Heart right ventricle (tissue), 16 donors: ENCODE measurements around the gene ENDOV. TPM values are rescaled to one million over a fixed set of nuclear protein-coding genes. Genes with fewer than 3 reads are reported as not detected.

ENCODE experiments used
- ATAC-seq, 8 donors: fragments of 200-7000 bp; cut with Tn5 transposase; one replicate each; pipeline ENCODE4 v1.9.1; 2020; ENCODE audit warnings: mild to moderate bottlenecking in 8 of 8, moderate library complexity in 8 of 8, moderate number of reproducible peaks in 1 of 8
- DNase-seq, 2 donors: peaks; one replicate each; pipeline ENCODE4 v3.0.0-alpha.2; 2020
- H3K27ac ChIP-seq, 10 donors: fragments of 200-600 bp; sonication (generic) in 2 of 10; one replicate each; pipeline versions ENCODE4 v1.5.0 to v1.8.0; 2020 to 2022; ENCODE audit warnings: mild to moderate bottlenecking in 3 of 10
- H3K27me3 ChIP-seq, 7 donors: fragments of 200-600 bp; one replicate each; pipeline ENCODE4 v1.8.0; 2021 to 2022; ENCODE audit warnings: mild to moderate bottlenecking in 2 of 7
- H3K36me3 ChIP-seq, 9 donors: fragments of 200-600 bp; sonication (generic) in 1 of 9; one replicate each; pipeline versions ENCODE4 v1.5.0 to v1.8.0; 2020 to 2022; ENCODE audit warnings: mild to moderate bottlenecking in 2 of 9
- H3K4me1 ChIP-seq, 9 donors: fragments of 200-600 bp; sonication (generic) in 1 of 9; one replicate each; pipeline versions ENCODE4 v1.5.0 to v1.8.0; 2020 to 2022; ENCODE audit warnings: mild to moderate bottlenecking in 4 of 9
- H3K4me3 ChIP-seq, 10 donors: fragments of 200-600 bp; sonication (generic) in 2 of 10; one replicate each; pipeline versions ENCODE4 v1.5.0 to v1.8.0; 2020 to 2022; ENCODE audit warnings: mild to moderate bottlenecking in 7 of 10, moderate library complexity in 2 of 10
- H3K9me3 ChIP-seq, 11 donors: fragments of 200-600 bp in 10 of 11; sonication (generic) in 2 of 11; one replicate each; pipeline versions ENCODE4 v1.5.0 to v1.8.0; 2013 to 2022; ENCODE audit warnings: mild to moderate bottlenecking in 2 of 11, control low read depth in 1 of 11, moderate library complexity in 1 of 11
- WGBS, 2 donors: extraction: QIAGEN DNeasy Blood & Tissue Kit; methylation state at CpG; one replicate each; pipeline ENCODE4 v1.1.7; 2013; ENCODE audit warnings: inconsistent platforms in 1 of 2; 5-methylcytosine and 5-hydroxymethylcytosine counted together
- intact Hi-C, 10 donors: fragments of 100-400 bp; cut with DNase I; formaldehyde crosslinking; loops; one replicate each; pipeline versions ENCODE4 v1.11.1 to v1.14.2; 2022
- polyA plus RNA-seq, 2 donors: library from polyadenylated mRNA; stranded (reverse); fragments of 200-250 nt; gene quantifications; one replicate each; pipeline ENCODE4 v1.2.3, GENCODE V29; 2013
- total RNA-seq, 10 donors: library from RNA; stranded (reverse); fragmentation: NEBNext Ultra II Directional in 3 of 10; extraction: Animal tissue kit (Norgen Biotek cat#: 25700) in 3 of 10; gene quantifications; one replicate each; pipeline versions ENCODE4 v1.2.1 to v1.2.4, GENCODE V29; 2021 to 2023
- TF ChIP-seq, protein P1 (sequence below), 9 donors: fragments of 200-600 bp; sonication (generic) in 2 of 9; IDR thresholded peaks; one replicate each; pipeline versions ENCODE4 v1.5.0 to v1.8.0; 2021 to 2022; ENCODE audit warnings: antibody characterized with exemption in 9 of 9, mild to moderate bottlenecking in 5 of 9, moderate library complexity in 1 of 9
- donor health status: Arrhythmogenic right ventricular cardiomyopathy.
- donor health status: ischemic (EF 13 %, LVEDD 7.1; RV severe dilation, severe dysfunction).
- donor health status: healthy with polysubstance abuse.
- donor health status: DM: no; HTN: yes; CAD: no.
- donor health status: DM: no; HTN: no; CAD: no.
- donor health status: ischemic (EF 25% LVEDD 6.9; RV normal size, moderate dysfunction).
- donor health status: ischemic (EF 25% LVEDD 5.7; RV mildly dilated, moderate dysfunction).
- donor health status: healthy.
- donor health status: DM: yes; HTN: yes; CAD: no.
- donor health status: Ischemic cardiomyopathy.
- donor health status: ischemic (EF 35%, LVEDD 5.7; RV mildly dilated, moderate dysfunction).
- donor health status: nonischemic (EF 11% LVEDD 7.7; RV severe dilation, severe dysfunction).
- donor health status: DM: yes; HTN: yes; CAD: no.
- donor health status: PGD.
- donor health status: ischemic (EF 29% LVEDD 5.4; RV normal size, mild dysfunction).
- donor health status: nonischemic (EF 23%, LVEDD 6.1; RV moderate dilation, normal function).

ENDOV gene
- total and polyA plus RNA-seq, 12 donors: 7.7 to 19.9 (median 12.6) TPM

DNA sequence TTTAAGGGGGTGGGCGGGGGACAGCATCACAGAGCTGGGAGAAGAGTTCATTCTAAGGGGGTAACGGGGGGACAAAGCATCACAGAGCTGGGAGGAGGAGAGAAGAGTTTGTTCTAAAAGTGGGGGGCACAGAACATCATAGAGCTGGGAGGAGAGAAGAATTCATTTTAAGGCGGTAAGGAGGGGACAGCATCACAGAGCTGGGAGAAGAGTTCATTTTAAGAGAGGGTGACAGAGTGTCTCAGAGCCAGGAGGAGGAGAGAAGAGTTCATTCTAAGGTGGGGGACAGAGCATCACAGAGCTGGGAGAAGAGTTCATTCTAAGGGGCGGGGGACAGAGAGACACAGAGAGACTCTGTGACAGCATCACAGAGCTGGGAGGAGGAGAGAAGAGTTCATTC is 27.8 kb downstream of the ENDOV start:
- WGBS, 2 donors: 87 to 89% methylated on average over 3 of the region's 4 CpGs
- Histone ChIP-seq H3K4me3 (no peak overlapping the region), H3K27me3 (peaks cover 0 to 18% (median 0%) of the 10 kb centered on the region in 7 donors), H3K9me3 (no peaks in the 10 kb centered on the region), H3K4me1 (no peaks in the 10 kb centered on the region), H3K27ac (no peak overlapping the region), H3K36me3 (peaks cover 0 to 3% (median 0%) of the 10 kb centered on the region in 9 donors)
- intact Hi-C loops: no loop called here
- DNase-seq (no peak), ATAC-seq (no peak)
- TF ChIP-seq, protein P1, sequence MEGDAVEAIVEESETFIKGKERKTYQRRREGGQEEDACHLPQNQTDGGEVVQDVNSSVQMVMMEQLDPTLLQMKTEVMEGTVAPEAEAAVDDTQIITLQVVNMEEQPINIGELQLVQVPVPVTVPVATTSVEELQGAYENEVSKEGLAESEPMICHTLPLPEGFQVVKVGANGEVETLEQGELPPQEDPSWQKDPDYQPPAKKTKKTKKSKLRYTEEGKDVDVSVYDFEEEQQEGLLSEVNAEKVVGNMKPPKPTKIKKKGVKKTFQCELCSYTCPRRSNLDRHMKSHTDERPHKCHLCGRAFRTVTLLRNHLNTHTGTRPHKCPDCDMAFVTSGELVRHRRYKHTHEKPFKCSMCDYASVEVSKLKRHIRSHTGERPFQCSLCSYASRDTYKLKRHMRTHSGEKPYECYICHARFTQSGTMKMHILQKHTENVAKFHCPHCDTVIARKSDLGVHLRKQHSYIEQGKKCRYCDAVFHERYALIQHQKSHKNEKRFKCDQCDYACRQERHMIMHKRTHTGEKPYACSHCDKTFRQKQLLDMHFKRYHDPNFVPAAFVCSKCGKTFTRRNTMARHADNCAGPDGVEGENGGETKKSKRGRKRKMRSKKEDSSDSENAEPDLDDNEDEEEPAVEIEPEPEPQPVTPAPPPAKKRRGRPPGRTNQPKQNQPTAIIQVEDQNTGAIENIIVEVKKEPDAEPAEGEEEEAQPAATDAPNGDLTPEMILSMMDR (IDR thresholded peaks at IDR 0.05): no peak

DNA sequence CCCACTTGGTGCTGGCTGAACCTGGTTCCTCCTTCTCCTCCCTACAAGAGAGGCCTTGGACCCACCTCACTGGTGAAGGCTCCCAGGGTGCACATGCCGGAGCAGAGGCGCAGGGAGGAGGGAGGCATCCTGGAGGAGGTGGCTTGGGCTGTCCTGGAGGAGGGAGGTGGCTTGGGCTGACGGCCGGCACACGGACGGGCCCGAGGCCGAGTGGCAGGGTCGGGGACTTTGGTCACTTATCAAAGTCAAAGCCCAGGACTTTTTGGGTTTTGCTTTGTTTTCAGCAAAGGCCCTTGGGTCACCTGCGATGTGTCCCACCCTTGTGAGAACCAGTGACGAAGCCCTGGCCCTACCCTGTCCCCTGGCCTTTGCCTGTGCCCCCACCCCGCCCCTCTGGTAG is 28.5 kb downstream of the ENDOV start:
- 33 to 42% methylated on average over 11 to 12 of the region's 12 CpGs for WGBS, 2 donors
- H3K9me3 ChIP-seq: no peaks in the 10 kb centered on the region
- ATAC-seq: no peak
- peaks cover 0 to 18% (median 0%) of the 10 kb centered on the region in 7 donors for H3K27me3 ChIP-seq
- intact Hi-C loops: no loop called here
- H3K4me3 ChIP-seq: no peak overlapping the region
- DNase-seq: peak in 1 of 2 donors; percentile 5
- peaks cover 0 to 3% (median 0%) of the 10 kb centered on the region in 9 donors for H3K36me3 ChIP-seq
- H3K27ac ChIP-seq: no peak overlapping the region
- TF ChIP-seq, protein P1 (IDR thresholded peaks at IDR 0.05): no peak
- H3K4me1 ChIP-seq: no peaks in the 10 kb centered on the region

DNA sequence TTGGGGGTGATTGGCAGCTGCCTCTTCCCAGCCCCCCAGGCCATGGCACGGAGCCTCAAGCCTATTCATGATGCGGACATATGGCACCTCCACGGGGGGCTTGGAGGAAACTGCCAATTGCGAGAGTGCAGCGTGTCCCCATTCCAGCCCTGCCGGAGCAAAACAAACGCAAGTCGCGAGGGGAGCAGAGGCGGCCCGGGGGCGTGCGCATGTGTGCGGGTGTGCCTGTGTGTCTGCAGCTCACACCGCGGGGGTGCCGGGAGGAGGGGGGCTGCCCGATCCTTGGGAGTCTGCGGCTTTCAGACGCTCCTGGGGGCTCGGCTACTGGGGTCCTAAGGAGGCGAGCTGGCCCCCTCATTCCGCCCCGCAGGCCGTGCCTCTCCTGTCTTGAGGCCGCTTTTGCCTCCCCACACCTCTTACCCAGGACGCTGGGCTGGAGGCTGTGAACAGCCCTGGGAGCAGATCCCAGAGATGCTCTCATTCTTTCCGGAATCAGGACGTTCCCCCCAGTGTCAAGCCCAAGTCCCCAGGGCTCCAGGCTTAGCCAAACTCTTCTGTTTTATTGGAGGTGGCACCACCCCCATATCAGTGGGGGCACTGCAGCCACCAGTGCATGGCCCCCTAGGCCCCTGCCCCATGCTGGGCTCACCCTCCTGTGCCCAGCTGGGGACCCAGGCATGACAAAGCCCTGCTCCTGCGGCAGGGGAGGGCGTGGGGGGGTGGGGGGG is 29.1 kb downstream of the ENDOV start:
- no peak overlapping the region for H3K27ac ChIP-seq
- H3K36me3 ChIP-seq: peaks cover 0 to 3% (median 0%) of the 10 kb centered on the region in 9 donors
- 15 to 25% methylated on average over 31 of the region's 31 CpGs for WGBS, 2 donors
- no peak overlapping the region for H3K4me3 ChIP-seq
- DNase-seq: peak in 1 of 2 donors; percentile 2
- intact Hi-C loops: no loop called here
- no peaks in the 10 kb centered on the region for H3K4me1 ChIP-seq
- ATAC-seq: no peak
- peaks cover 0 to 18% (median 0%) of the 10 kb centered on the region in 7 donors for H3K27me3 ChIP-seq
- no peaks in the 10 kb centered on the region for H3K9me3 ChIP-seq
- TF ChIP-seq, protein P1 (IDR thresholded peaks at IDR 0.05): no peak

DNA sequence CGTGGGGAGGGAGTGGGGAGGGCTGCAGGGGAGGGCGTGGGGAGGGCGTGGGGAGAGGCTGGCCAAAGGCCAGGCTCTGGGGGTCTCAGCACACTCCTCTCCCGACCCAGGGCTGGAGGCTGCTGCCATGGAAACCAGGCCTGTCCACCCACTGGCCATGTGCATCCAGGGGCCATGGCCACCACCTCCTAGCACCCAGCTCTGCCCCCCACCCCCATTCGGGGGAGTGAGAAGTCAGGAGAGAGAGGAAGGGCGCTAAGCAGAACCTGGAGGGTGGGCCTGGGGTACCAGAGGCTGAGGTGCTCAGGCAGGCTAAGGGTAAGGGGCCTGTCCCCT is 29.6 kb downstream of the ENDOV start:
- Histone ChIP-seq H3K4me3 (no peak overlapping the region), H3K27ac (no peak overlapping the region), H3K4me1 (no peaks in the 10 kb centered on the region), H3K27me3 (peaks cover 0 to 18% (median 0%) of the 10 kb centered on the region in 7 donors), H3K36me3 (peaks cover 0 to 3% (median 0%) of the 10 kb centered on the region in 9 donors), H3K9me3 (no peaks in the 10 kb centered on the region)
- TF ChIP-seq, protein P1 (IDR thresholded peaks at IDR 0.05): no peak
- 46 to 55% methylated on average over 6 of the region's 6 CpGs for WGBS, 2 donors
- intact Hi-C loops: no loop called here
- DNase-seq (peak in 1 of 2 donors; percentile 2), ATAC-seq (no peak)
